DND-41 (cell line): ENCODE data around the gene ENGASE.

ENCODE experiments used
- ATAC-seq: fragments of 200-7000 bp; cut with Tn5 transposase; 3 replicates; pipeline ENCODE4 v1.9.1; 2021; ENCODE audit warnings: low read depth; ENCODE audit not compliant: insufficient read depth
- DNase-seq: peaks from one replicate; pipeline ENCODE4 v3.0.0-alpha.2; 2020
- H2AFZ ChIP-seq: 2 replicates; pipeline ENCODE4 v1.6.0; 2012; ENCODE audit warnings: low read depth, low read length
- H3K27ac ChIP-seq: 2 replicates; pipeline ENCODE4 v1.5.1; 2012; ENCODE audit warnings: low read length, inconsistent platforms
- H3K27me3 ChIP-seq: fragments of 200-600 bp; sonication (generic); 2 replicates; pipeline ENCODE4 v1.6.0; 2012; ENCODE audit warnings: low read length, mild to moderate bottlenecking, inconsistent platforms; ENCODE audit not compliant: insufficient read depth, poor library complexity
- H3K36me3 ChIP-seq: 2 replicates; pipeline ENCODE4 v1.5.1; 2012; ENCODE audit warnings: low read length, inconsistent platforms; ENCODE audit not compliant: insufficient read depth
- H3K4me1 ChIP-seq: 2 replicates; pipeline ENCODE4 v1.5.1; 2012; ENCODE audit warnings: mild to moderate bottlenecking, low read length; ENCODE audit not compliant: insufficient read depth
- H3K4me2 ChIP-seq: 2 replicates; pipeline ENCODE4 v1.6.0; 2012; ENCODE audit warnings: mild to moderate bottlenecking, moderate library complexity, low read length, inconsistent platforms; ENCODE audit not compliant: insufficient read depth
- H3K4me3 ChIP-seq, 2 experiments: fragments of 200-600 bp in 1 of 2; shearing (Covaris generic) in 1 of 2; 2 replicates each; pipeline ENCODE4 v1.5.1; 2012 to 2016; ENCODE audit warnings: inconsistent platforms in 2 of 2, low read length in 2 of 2, mild to moderate bottlenecking in 2 of 2, low read depth in 1 of 2, moderate library complexity in 1 of 2
- H3K79me2 ChIP-seq: 2 replicates; pipeline ENCODE4 v1.6.0; 2012; ENCODE audit warnings: low read length, inconsistent platforms; ENCODE audit not compliant: insufficient read depth
- H3K9ac ChIP-seq: 2 replicates; pipeline ENCODE4 v1.6.0; 2012; ENCODE audit warnings: low read depth, mild to moderate bottlenecking, inconsistent platforms, low read length, moderate library complexity
- H3K9me3 ChIP-seq: 2 replicates; pipeline ENCODE4 v1.5.1; 2012; ENCODE audit warnings: low read length, moderate library complexity, mild to moderate bottlenecking, inconsistent platforms; ENCODE audit not compliant: insufficient read depth, severe bottlenecking
- H4K20me1 ChIP-seq: 2 replicates; pipeline ENCODE4 v1.6.0; 2012; ENCODE audit warnings: low read length; ENCODE audit not compliant: insufficient read depth
- EZH2 ChIP-seq: IDR thresholded peaks from 3 replicates; pipeline ENCODE4 v1.6.1; 2012; ENCODE audit warnings: borderline replicate concordance, low read depth, mild to moderate bottlenecking, moderate library complexity, low read length, inconsistent platforms; ENCODE audit not compliant: severe bottlenecking
- TF ChIP-seq, protein P1 (sequence below): IDR thresholded peaks from 2 replicates; pipeline ENCODE4 v1.5.1; 2012; ENCODE audit warnings: borderline replicate concordance, low read length, moderate library complexity, mild to moderate bottlenecking; ENCODE audit not compliant: poor library complexity, severe bottlenecking; ENCODE audit errors: extremely low read depth

ENGASE gene

DNA sequence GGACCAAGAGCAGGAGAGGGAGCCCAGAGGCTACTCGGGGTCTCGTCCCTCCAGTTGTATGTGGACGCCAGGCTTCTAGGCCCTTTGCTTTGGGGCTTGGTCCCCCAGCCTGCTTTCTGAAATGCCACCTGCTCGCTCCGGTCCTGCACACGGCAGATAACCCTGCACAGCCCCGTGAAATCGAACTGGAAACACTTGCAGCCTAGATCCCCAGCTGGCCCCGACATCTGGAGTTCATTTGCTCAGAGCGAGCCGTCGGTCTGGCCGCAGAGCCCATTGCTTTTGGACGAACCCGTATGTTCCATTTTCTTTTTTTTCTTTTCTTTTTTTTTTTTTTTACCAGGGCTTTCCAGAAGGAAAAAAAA is 27.7 kb upstream of the ENGASE start:
- no peaks in the 10 kb centered on the region for H3K79me2 ChIP-seq
- no peaks in the 10 kb centered on the region for H3K36me3 ChIP-seq
- H3K4me1 ChIP-seq: no peaks in the 10 kb centered on the region
- H4K20me1 ChIP-seq: peaks cover 17% of the 10 kb centered on the region
- no peaks in the 10 kb centered on the region for H3K9me3 ChIP-seq
- DNase-seq: no peak
- TF ChIP-seq EZH2: no peak
- TF ChIP-seq, protein P1, sequence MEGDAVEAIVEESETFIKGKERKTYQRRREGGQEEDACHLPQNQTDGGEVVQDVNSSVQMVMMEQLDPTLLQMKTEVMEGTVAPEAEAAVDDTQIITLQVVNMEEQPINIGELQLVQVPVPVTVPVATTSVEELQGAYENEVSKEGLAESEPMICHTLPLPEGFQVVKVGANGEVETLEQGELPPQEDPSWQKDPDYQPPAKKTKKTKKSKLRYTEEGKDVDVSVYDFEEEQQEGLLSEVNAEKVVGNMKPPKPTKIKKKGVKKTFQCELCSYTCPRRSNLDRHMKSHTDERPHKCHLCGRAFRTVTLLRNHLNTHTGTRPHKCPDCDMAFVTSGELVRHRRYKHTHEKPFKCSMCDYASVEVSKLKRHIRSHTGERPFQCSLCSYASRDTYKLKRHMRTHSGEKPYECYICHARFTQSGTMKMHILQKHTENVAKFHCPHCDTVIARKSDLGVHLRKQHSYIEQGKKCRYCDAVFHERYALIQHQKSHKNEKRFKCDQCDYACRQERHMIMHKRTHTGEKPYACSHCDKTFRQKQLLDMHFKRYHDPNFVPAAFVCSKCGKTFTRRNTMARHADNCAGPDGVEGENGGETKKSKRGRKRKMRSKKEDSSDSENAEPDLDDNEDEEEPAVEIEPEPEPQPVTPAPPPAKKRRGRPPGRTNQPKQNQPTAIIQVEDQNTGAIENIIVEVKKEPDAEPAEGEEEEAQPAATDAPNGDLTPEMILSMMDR: no peak
- no peak overlapping the region for H3K9ac ChIP-seq
- no peaks in the 10 kb centered on the region for H3K27me3 ChIP-seq
- no peak overlapping the region for H3K27ac ChIP-seq
- no peak overlapping the region for H3K4me2 ChIP-seq
- no peak overlapping the region for H2AFZ ChIP-seq
- H3K4me3 ChIP-seq: no peak overlapping the region
- ATAC-seq: no peak

DNA sequence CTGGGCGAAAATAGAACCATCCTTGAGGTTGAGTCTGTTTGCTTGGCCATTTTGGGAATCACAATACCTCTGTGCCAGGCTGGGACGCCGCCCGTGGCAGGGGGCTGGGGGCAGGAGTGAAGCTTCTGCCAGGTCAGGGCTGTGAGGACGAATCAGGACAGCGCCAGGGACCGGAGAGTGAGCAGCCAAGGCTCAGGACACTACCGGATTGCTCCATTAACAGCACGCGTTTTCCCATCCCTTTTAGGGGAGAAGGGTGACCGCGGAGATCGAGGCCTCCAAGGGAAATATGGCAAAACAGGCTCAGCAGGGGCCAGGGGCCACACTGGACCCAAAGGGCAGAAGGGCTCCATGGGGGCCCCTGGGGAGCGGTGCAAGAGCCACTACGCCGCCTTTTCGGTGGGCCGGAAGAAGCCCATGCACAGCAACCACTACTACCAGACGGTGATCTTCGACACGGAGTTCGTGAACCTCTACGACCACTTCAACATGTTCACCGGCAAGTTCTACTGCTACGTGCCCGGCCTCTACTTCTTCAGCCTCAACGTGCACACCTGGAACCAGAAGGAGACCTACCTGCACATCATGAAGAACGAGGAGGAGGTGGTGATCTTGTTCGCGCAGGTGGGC is 27.2 kb upstream of the ENGASE start:
- Histone ChIP-seq H3K36me3 (no peaks in the 10 kb centered on the region), H3K4me2 (no peak overlapping the region), H3K4me3 (no peak overlapping the region), H4K20me1 (peaks cover 17% of the 10 kb centered on the region), H3K4me1 (no peaks in the 10 kb centered on the region), H3K27ac (no peak overlapping the region), H3K27me3 (no peaks in the 10 kb centered on the region), H3K79me2 (no peaks in the 10 kb centered on the region), H3K9me3 (no peaks in the 10 kb centered on the region), H3K9ac (no peak overlapping the region), H2AFZ (no peak overlapping the region)
- DNase-seq: no peak
- no peak for TF ChIP-seq EZH2
- TF ChIP-seq, protein P1: no peak
- ATAC-seq: no peak

DNA sequence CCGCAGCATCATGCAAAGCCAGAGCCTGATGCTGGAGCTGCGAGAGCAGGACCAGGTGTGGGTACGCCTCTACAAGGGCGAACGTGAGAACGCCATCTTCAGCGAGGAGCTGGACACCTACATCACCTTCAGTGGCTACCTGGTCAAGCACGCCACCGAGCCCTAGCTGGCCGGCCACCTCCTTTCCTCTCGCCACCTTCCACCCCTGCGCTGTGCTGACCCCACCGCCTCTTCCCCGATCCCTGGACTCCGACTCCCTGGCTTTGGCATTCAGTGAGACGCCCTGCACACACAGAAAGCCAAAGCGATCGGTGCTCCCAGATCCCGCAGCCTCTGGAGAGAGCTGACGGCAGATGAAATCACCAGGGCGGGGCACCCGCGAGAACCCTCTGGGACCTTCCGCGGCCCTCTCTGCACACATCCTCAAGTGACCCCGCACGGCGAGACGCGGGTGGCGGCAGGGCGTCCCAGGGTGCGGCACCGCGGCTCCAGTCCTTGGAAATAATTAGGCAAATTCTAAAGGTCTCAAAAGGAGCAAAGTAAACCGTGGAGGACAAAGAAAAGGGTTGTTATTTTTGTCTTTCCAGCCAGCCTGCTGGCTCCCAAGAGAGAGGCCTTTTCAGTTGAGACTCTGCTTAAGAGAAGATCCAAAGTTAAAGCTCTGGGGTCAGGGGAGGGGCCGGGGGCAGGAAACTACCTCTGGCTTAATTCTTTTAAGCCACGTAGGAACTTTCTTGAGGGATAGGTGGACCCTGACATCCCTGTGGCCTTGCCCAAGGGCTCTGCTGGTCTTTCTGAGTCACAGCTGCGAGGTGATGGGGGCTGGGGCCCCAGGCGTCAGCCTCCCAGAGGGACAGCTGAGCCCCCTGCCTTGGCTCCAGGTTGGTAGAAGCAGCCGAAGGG is 26.4 kb upstream of the ENGASE start:
- H3K4me2 ChIP-seq: no peak overlapping the region
- no peaks in the 10 kb centered on the region for H3K4me1 ChIP-seq
- H3K9me3 ChIP-seq: no peaks in the 10 kb centered on the region
- DNase-seq: no peak
- no peak overlapping the region for H3K9ac ChIP-seq
- no peaks in the 10 kb centered on the region for H3K27me3 ChIP-seq
- no peak for TF ChIP-seq EZH2
- TF ChIP-seq, protein P1: no peak
- H3K27ac ChIP-seq: no peak overlapping the region
- no peak overlapping the region for H2AFZ ChIP-seq
- no peaks in the 10 kb centered on the region for H3K36me3 ChIP-seq
- no peaks in the 10 kb centered on the region for H3K79me2 ChIP-seq
- peaks cover 11% of the 10 kb centered on the region for H4K20me1 ChIP-seq
- no peak overlapping the region for H3K4me3 ChIP-seq
- no peak for ATAC-seq
